HG02678 (cell line): Measurements from ENCODE around the gene SLC38A4.

Experiments
- ATAC-seq: cut with Tn5 transposase; IDR thresholded peaks from one replicate; pipeline ENCODE4 v1.9.1; 2021; ENCODE audit warnings: mild to moderate bottlenecking, moderate library complexity; ENCODE audit not compliant: unreplicated experiment

The SLC38A4 gene

GRCh38 chr12:46815809-46816208 lies 10.0 kb downstream of the SLC38A4 start:
- ATAC-seq, result no peak

GRCh38 chr12:46814143-46814542 lies 11.7 kb downstream of the SLC38A4 start:
- no peak for ATAC-seq

GRCh38 chr12:46811185-46811584 lies 14.6 kb downstream of the SLC38A4 start:
- no peak for ATAC-seq

GRCh38 chr12:46808955-46809697 lies 16.7 kb downstream of the SLC38A4 start:
- no peak for ATAC-seq

GRCh38 chr12:46808317-46808716 lies 17.5 kb downstream of the SLC38A4 start:
- ATAC-seq, result no peak

- no peak for ATAC-seq
These were observed 21.7 kb downstream of the SLC38A4 start for GRCh38 chr12:46804054-46804453.

GRCh38 chr12:46803517-46803916 lies 22.3 kb downstream of the SLC38A4 start:
- no peak for ATAC-seq

GRCh38 chr12:46801293-46801692 lies 24.5 kb downstream of the SLC38A4 start:
- no peak for ATAC-seq

- ATAC-seq, result no peak
These were observed 25.6 kb downstream of the SLC38A4 start for GRCh38 chr12:46800160-46800559.

GRCh38 chr12:46798648-46799047 lies 27.1 kb downstream of the SLC38A4 start:
- no peak for ATAC-seq

GRCh38 chr12:46798056-46798455 lies 27.7 kb downstream of the SLC38A4 start:
- ATAC-seq, result no peak

- no peak for ATAC-seq
These were observed 29.8 kb downstream of the SLC38A4 start for GRCh38 chr12:46795988-46796387.

GRCh38 chr12:46794593-46795190 lies 31.1 kb downstream of the SLC38A4 start:
- no peak for ATAC-seq

- ATAC-seq, result no peak
These were observed 32.9 kb downstream of the SLC38A4 start for GRCh38 chr12:46792925-46793324.

- ATAC-seq, result no peak
These were observed 35.7 kb downstream of the SLC38A4 start for GRCh38 chr12:46790066-46790465.

- no peak for ATAC-seq
These were observed 37.5 kb downstream of the SLC38A4 start for GRCh38 chr12:46788072-46788887.

GRCh38 chr12:46787496-46788055 lies 38.2 kb downstream of the SLC38A4 start:
- ATAC-seq, result no peak

- ATAC-seq, result no peak
These were observed 39.0 kb downstream of the SLC38A4 start for GRCh38 chr12:46786774-46787173.

GRCh38 chr12:46785382-46785781 lies 40.4 kb downstream of the SLC38A4 start:
- ATAC-seq, result no peak

- no peak for ATAC-seq
These were observed 41.9 kb downstream of the SLC38A4 start for GRCh38 chr12:46783871-46784270.

GRCh38 chr12:46779879-46780278 lies 45.9 kb downstream of the SLC38A4 start:
- no peak for ATAC-seq
